Uterus (tissue), 2 donors: Measurements from ENCODE around the gene EIF2B4.

Experiments used
- POLR2A ChIP-seq, 2 donors: fragments of 450-650 bp; IDR thresholded peaks; one replicate each; pipeline ENCODE4 v1.6.1; 2016; ENCODE audit warnings: antibody characterized with exemption in 2 of 2, mild to moderate bottlenecking in 1 of 2, moderate library complexity in 1 of 2
- TF ChIP-seq, protein P1 (sequence below), 4 experiments: fragments of 200-600 bp in 2 of 4; fragments of 450-650 bp in 2 of 4; sonication (generic) in 2 of 4; IDR thresholded peaks; one replicate each; pipeline ENCODE4 v1.5.1; 2016 to 2019; ENCODE audit warnings: antibody characterized with exemption in 4 of 4, mild to moderate bottlenecking in 2 of 4, moderate library complexity in 1 of 4

GRCh38 chr2:27314709-27315108 is 55.4 kb downstream of the EIF2B4 start:
- TF ChIP-seq POLR2A (IDR thresholded peaks at IDR 0.05), result no peak
- TF ChIP-seq, protein P1, sequence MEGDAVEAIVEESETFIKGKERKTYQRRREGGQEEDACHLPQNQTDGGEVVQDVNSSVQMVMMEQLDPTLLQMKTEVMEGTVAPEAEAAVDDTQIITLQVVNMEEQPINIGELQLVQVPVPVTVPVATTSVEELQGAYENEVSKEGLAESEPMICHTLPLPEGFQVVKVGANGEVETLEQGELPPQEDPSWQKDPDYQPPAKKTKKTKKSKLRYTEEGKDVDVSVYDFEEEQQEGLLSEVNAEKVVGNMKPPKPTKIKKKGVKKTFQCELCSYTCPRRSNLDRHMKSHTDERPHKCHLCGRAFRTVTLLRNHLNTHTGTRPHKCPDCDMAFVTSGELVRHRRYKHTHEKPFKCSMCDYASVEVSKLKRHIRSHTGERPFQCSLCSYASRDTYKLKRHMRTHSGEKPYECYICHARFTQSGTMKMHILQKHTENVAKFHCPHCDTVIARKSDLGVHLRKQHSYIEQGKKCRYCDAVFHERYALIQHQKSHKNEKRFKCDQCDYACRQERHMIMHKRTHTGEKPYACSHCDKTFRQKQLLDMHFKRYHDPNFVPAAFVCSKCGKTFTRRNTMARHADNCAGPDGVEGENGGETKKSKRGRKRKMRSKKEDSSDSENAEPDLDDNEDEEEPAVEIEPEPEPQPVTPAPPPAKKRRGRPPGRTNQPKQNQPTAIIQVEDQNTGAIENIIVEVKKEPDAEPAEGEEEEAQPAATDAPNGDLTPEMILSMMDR (IDR thresholded peaks at IDR 0.05), result no peak
